Limb (tissue), 2 donors: ENCODE measurements around the gene OVAAL.

Source experiments
- DNase-seq, 2 donors: peaks; one replicate each; pipeline ENCODE4 v3.0.0-alpha.2; 2016; ENCODE audit errors: extremely low spot score in 2 of 2

Gene OVAAL

DNA sequence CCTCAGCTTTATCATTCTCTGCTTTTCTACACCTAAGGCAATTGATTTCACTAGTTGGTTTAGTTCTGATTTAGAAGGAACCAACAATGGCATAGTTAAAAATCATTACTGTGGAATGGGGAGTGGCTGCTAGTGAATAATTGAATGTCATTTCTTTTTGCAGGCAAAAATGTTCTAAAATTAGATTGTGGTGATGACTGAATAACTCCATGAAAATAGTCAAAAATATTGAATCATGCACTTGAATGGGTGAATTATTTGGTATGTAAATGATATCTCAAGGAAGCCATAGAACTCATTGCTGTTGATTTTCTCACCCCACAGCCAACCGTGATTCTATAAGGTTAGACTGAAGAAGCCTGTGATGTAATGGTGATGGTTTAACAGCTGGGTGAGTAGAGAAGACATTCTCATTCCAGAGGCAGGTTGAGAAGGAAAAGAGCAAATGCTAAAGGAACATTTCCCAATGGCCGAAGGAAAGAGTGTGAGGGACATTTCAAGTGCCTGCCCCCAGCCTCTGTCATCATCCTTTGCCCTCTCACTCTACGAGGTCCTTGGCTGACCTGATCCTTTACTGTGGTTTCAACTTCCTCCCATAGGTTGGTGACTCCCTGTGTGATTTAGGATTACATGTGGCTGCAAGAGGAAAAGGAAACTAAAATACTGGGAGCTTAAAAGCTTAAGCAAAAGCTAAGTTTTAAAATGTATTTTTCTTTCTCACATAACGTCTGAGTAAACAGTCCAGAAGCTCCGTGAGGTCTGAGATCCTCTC is 12.5 kb downstream of the OVAAL start:
- no peak for DNase-seq

DNA sequence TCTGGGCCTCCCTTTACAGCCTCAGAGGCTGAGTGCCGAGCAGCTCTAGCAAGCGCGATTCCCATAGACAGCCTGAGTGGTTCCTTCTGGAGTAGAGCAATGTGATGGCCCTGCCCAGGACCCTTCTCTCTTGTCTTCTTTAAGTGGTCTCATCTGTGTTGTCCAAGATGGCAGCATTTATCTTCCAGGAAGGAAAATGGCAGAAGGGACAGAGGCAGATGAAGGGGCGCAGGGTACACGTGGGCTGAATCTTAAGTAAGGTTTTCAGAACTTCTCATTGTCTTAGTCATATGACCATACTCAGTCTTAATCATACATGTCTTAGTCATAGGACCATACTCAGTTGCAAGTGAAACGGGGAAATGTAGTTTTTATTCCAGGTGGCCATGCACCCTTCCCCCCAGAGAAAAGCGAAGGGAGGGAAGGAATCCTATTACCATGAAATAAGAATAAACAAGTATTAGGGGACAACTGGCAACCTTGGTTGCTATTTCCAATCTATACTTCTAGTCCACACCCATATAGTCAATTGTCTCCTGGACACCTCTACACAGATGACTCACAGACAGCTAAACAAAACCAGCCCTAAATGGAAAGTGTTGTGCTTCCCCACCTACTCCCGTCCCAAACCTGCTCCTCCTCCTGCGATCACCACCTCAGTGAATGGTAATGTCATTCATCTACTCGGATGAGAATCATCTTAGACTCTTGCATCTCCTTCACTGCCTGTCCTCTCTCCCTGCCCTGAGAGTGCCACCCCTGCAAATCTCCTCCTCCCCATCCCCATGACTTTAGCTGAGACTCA is 13.3 kb downstream of the OVAAL start:
- DNase-seq = no peak

DNA sequence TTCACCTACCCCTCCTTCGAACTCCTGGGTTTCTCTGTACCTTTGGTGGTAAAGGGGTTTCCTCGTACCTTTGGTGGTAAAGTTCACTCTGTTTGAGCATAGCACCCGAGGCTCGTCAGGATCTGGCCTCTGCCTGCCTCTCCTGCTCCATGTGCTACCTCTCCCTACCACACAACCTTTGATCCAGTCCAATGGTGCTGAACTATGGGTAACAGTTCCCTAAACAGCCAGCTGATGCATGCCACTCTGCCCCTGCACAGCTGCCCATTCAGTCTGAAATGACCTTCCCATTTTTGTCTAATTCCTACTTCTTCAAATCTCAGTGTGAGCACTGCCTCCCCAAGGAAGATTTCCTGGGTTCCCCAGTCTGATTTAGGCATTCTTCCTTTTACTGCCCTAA is 14.0 kb downstream of the OVAAL start:
- no peak for DNase-seq

DNA sequence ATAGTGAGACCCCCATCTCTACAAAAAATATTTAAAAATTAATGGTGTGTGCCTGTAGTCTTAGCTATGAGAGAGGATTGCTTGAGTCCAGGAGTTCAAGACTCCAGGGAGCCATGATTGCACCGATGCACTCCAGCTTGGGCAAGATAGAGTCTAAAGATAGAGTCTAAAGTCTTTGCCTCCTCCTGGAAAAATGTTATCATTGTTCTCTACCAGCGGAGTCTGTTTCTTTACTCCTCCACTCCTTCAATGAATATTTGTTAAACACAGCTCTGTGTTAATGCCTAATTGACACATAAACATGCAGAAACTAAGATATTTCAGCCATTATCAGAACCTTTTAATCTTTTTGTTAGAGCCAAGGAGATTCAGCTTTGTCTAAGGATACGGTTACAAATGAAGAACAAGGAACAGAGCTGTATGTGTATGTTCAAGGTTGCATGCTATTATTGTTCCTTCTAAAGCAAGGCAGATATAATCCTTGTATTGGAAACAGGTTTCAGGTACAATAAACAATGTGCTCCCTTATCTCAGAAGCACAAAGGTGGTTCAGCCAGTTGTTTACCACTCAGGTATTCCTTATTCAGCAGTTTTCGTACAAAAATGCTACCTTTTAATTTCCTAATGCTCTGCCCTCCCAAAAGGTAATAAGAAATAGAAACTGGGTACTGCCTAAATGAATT is 15.4 kb downstream of the OVAAL start:
- DNase-seq = no peak

DNA sequence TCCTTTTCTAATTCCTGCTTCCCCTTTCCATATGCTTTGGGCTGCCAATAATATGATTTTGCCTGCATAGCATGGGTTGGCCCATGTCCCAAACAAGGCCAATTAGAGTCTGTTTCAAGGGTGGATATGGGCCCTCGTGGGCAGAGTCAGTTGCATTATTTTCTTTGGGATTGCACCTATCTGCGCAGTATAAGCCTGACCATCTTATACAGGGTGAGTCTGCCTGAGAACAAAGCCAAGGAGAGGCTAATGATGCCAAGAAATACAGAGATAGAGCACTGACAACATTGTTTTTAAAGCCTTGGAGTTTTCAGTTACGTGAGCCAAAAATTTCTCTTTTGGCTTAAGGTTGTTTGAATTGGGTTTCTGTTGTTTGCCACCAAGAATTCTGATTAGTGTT is 18.6 kb downstream of the OVAAL start:
- DNase-seq = no peak

DNA sequence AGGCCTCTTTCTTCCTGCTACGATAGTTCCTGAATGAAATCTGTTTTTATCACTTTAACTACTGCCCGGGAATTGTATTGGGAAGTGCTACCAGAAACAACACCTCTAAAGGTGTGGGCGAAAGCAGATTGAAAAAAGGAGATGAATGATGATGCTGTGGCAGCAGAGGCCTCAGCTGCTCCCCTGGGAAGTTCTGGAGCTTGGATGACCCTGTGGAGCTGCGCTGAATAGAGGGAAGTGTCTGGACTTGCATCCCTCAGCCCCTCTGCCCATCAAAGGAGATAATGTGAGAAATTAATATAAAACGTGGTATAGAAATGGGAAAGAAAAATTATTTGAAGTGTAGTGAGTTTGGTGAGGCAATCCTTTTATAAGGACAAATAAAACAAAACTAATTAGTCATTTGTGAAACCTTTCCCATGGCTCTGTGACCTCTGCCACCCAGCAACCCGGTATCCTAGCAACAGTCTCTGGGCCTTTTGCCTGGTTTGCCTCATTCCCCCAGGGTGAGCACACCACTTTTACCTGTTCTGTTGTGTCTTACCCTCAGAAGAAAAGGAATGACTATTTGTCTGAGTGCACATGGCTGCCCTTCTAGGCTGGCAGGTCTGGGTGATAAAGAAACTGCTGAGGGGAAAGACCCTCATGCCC is 21.3 kb downstream of the OVAAL start:
- DNase-seq = no peak

DNA sequence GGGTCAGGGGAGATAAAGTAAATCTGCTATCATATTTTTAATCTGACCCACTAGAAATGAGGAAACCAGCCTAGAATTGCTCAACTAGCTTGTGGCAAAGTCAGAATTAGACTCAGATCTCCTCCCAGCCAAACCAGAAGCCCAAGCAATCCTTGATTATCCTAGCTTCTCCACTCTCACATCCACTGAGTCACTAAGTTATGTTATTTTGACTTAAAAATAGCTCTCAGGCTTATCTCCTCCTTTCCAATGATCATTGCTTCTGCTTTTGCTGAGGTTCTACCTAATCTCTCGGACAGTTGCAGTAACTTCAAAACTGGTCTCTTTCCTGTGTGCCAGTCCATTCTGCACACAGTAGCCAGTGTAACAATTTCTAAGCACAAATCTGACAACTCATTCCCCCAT is 22.9 kb downstream of the OVAAL start:
- no peak for DNase-seq

DNA sequence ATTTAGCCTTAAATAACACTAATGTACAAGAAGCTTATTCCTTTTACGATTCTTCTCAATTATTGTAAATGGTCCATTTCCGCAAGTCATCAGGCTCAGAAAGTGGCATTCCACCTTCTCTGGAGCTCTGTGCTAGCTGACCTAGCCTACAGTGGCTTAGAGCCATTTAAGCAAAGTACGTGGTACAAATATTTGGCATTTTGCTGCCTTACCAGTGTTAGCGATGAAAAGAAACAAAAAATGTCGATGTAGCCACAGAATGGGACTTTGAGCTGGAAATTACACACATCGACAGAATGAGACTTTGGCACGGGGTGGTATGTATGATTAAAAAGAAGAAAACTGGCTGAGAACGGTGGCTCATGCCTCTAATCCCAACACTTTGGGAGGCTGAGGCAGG is 26.1 kb downstream of the OVAAL start:
- DNase-seq = no peak

DNA sequence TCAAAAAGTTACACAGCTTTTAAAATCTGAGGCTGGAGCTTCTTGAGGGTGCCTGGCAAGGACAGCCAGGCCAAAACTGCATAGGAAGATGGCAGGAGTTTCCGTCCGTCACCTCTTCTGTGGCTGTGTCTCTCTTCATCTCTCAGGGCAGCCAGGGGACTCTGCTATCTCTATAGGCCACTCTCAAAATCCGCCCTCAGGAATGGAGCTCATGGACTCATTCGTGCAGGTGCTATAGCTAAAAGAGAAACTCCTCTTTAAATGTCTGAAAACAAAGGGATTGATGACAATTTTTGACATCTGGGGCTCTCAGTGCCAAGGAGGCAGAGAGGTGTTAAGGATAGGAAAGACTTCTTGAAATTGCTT is 27.2 kb downstream of the OVAAL start:
- DNase-seq = no peak

DNA sequence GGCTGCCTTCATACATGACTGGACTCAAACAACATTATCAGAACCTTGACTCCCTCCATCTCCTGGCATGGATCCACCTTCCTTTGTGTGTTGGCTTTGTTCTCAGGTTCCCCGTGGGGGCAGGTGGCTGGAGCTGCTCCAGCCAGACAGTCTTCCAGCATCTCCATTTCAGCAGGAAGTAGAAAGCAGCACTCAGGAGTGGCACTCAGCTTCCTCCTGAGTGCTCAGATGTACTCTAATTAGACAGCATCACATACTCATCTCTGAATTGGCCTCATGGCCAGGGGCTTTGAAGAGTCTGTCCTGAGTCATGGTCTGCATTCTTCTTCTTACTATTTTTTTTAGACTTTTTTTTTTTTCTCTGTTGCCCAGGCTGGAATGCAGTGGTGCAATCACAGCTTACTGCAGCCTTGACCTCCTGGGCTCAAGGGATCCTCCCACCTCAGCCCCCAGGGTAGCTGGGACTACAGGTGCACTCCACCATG is 27.9 kb downstream of the OVAAL start:
- no peak for DNase-seq

DNA sequence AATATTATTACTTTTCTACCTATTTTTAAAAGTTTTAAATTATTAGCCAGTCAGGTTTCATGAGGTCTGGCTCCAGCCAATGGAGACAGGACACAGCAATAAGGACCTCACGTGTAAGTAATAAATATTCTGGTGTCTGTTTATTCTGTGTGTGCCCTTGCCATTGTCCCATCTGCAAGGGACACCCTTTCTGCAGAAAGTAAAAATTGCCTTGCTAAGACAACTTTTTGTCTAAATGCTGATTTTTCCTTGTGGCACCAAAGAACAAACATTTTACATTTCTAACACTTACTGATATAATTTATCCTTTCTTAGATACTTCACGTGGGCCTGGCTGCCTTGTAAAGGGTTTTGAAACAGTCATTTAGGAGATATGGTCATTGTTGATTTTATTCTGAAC is 29.4 kb downstream of the OVAAL start:
- no peak for DNase-seq

DNA sequence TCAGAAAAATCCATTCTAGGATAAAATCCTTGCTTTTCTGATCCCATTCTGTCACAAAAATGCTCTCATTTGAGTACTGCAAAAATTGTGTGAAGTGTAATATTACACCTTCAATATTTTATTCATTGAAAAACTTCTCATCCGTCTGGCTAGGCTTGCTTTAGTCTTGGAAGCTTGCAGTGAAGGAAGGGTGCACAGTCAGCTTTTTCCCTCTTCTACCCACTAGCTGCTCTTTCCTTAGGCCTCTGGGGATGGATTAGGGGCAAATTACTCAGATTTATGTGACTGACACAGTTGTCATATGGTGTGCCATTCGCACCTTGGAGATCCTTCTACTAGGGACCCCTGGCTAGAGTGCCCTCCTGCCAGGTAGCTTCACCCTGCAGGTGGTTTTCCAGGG is 32.1 kb downstream of the OVAAL start:
- no peak for DNase-seq

DNA sequence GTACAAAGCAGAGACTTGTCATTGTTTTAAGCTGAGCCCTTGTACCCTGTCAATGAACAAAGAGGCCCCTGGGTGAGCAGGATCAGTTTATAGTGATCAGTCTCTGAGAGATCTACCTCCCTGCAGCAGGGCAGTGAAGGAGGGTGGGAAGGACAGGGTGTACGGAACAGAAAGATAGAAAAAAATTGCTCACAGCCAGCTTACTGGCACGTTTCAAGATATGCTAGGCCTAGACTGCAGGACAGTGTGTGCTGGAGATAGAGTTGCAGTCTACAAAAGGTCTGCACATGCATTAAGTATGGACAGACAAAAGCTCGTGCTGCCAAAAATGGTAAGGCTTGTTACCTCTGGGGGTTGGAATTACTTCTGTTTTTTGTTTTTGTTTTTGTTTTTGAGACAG is 34.6 kb downstream of the OVAAL start:
- no peak for DNase-seq

DNA sequence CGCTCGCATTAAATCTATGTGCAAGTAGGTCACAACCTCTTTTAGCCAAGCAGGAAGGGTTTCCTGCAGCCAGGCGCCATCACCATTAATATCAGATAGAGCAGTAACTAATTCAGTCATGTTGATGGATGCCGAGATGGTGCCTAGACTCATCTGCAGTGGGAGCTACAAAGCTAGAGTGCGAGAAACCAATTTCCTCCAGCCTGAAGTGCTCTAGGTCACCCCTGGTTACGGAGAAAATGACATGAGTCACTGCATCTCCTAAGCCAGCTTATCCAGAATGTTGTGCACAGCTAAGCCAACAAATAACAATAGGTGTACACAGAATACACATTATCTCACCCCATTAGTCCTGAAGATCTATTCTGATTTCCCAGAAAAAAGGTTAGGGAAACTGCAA is 36.0 kb downstream of the OVAAL start:
- DNase-seq = no peak

DNA sequence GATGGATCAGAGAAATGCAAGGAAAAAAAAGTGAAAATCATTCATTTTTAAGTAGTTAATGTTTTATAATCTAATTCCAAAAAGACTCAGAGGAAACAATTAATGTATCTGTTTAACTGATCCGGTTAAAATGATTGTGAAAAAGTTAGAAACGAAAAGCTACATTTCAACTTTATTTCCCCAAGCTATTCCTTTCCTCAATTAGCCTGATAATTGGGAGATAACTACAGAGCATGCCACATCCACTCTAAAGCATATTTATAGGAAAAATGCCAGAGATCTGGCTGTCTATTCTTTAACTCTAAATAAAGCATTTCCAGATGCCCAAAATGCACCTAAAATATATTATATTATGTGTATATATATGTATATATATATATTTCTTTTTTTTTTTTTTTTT is 37.2 kb downstream of the OVAAL start:
- DNase-seq = no peak

DNA sequence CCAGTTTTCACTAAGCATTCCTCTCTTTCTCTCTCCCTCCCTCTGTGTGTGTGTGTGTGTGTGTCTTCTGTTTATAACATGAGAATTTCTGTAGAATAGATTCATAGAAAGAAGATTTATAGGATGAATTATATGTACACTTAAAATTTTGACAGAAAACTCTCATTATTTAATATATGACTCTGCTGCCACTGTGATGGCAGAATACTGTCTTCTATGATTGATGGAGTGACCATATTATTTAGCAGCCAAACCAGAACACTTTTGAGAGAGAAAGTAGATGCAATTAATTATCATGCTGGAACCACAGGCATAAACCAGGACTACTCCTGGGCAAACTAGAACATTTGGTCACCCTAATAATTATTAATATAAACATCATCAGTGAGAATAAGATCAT is 38.8 kb downstream of the OVAAL start:
- no peak for DNase-seq

DNA sequence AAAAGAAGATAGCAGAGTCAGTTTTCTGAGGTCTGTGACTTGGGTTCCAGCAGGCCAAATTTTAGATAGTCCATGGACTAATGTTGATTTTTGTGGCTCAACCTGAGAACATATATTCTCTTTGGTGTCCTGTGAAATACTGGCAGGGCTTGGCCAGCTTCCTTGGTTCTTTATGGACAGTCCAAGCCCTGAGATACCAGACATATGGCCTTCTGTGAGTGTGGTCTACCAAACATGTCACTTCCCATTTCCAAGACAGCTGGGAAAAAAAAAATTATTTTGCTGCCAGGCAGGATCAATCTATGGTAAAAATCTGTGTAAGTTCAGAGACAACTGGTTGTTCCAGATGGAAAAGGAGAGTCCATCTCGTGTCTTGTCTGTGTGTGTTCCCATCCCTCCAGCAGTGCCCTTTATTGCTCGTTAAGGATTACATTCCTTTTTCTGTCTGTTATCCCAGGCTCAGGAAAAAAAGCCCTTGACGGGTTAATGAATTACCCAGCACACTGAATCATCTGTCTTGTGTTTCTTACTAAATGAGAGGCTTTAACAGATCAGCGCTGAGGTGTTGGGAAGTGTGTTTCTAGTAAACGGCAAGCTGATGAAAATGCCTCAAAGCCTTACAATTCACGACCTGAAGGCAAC is 39.7 kb downstream of the OVAAL start:
- DNase-seq = no peak

DNA sequence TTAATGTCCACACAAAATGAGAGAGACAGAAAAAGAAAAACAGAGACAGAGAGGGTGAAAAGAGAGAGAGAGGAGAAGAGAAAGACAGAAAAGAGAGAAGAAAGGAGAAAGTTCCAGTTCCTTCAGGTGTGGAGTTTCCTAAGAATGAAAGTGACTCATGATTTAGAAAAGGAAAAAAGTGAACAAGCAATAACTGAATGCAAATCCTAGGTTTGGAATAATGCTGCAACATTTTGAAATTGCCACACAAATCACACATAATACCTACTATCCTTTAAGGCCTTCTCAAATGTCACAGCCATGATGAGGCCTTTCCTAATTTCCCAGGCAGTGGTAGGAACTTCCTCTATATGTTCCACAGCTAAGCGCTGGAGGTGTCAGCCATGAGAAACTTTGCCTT is 41.6 kb downstream of the OVAAL start:
- no peak for DNase-seq

DNA sequence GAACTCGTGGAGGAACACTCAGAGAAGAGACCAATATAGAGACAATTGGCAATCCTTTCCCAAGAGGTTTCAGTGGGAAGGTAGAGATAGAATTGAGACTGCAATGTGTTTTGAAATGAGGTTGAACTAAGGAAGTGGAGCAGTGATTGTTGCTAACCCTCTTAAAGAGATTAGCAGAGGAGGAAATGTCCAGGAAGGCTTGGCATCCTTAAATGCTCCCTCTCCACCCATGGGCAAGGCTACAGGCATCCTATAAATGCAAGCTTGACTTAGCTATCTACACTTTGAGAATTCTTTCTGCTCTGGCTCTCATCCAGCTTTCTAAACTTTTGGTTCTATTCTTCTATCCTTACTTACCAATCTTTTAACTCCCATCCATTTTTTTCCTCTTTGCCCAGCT is 42.7 kb downstream of the OVAAL start:
- no peak for DNase-seq

DNA sequence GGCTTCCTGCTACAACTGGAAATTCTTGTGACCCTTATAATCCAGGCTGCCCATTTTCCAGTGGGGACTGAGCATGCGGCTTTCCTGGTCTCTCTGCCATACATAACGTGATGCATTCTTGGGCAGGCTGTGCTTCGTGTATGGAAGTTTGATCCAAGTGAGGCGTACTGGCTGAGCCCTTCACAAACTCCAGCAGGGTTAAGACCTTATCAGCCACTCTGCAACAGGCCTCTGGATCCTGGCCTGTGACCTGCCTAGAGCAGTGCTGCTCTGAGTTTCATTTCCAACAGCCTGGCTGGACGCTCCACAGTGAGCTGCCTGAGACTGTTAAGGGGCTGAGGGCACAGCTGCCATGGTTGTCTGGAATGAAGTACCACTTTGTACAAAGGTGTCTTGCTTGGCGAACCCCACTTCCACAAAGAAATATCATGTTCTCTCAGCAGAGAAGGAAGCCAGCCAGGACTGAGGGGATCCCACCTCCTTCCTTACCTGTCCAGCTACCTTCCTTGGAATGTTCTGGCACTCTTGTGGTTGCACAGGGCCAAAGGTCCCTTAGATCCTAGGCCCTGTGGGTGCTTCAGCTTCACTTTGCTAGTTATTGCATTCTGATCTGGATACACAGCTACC is 44.6 kb downstream of the OVAAL start:
- no peak for DNase-seq

DNA sequence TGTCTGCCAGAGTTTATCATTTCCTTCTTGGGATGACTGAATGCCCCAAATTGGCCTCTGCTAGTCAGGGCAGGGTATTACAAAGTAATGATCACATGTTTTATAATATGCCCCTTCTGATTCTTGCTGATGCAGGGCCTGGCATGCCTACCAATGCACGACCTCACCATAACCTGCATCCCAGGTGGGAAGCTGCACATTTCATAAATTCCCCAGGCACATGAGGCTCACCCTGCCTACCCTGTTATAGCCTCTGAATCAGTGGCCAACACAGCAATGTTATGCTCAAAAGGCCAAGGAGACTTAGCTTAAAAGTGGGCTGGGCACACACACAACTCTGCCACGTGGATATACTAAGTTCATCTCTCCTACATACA is 45.1 kb downstream of the OVAAL start:
- DNase-seq = no peak
